Mononuclear cell (primary cell): Measurements from ENCODE around the gene CHCHD5. TPM values are rescaled to one million over a fixed set of nuclear protein-coding genes. Genes with fewer than 3 reads are reported as not detected.
"Not testable (repeated sequence)": the region's sequence is repeated elsewhere in the genome, so short reads cannot be mapped to it uniquely, and the experiment has no call there.

ENCODE experiments used
- H3K27me3 ChIP-seq: 2 replicates; pipeline ENCODE4 v1.6.0; 2011; ENCODE audit warnings: low read length, control low read depth; ENCODE audit not compliant: insufficient read depth
- H3K4me1 ChIP-seq: 2 replicates; pipeline ENCODE4 v1.5.1; 2011; ENCODE audit warnings: mild to moderate bottlenecking, low read length, control low read depth; ENCODE audit not compliant: insufficient read depth
- H3K4me3 ChIP-seq: 2 replicates; pipeline ENCODE4 v1.5.1; 2011; ENCODE audit warnings: mild to moderate bottlenecking, low read length, moderate library complexity
- H3K9me3 ChIP-seq: 2 replicates; pipeline ENCODE4 v1.5.1; 2011; ENCODE audit warnings: low read depth, mild to moderate bottlenecking, control low read depth, low read length
- total RNA-seq: library from RNA; depleted of rRNA; stranded (reverse); fragments of >200 nt; gene quantifications from one replicate; pipeline ENCODE4 v1.2.3, GENCODE V29; 2012

The CHCHD5 gene
- total RNA-seq, 1 donor, result 4.6 TPM

DNA sequence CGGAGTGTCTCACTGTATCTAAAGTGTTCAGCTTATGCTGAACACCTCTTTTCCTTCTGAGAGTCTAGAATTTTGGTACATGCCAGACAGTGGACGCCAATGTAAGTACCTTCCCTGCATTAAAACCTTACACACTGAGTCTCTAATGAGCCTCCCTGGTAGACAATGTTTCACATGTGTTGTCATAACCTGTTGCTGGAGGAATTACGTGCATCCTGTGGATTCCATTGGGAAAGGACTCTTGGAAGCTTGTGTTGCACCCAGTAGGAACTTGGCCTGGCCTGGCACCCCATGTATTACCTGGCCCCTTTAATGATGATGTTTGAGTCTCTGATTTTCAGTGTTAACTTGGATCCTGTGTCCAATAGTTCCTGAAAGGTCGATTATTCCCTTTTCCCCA lies 20.5 kb downstream of the CHCHD5 start:
- Histone ChIP-seq H3K4me3 (no peak overlapping the region), H3K9me3 (no peaks in the 10 kb centered on the region), H3K27me3 (no peaks in the 10 kb centered on the region)

DNA sequence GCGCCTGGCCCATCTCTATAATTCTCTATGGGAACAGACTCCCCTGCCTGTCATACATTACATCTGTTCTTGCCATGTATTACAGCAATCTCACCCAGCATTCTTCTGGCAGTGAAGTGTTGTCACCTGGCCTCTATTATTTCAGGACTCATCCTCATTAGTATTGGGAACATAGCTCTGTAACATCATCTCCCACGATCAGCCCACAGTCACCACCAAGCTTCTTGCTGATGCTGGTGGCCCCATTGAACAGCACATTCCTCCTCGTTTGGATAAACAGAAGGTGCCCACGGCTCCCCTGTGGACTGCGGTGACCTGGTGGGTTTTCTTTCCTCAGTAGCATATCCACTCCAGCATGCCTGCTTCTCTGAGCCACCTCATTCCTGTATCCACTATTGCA lies 21.5 kb downstream of the CHCHD5 start:
- Histone ChIP-seq H3K4me1 (no peaks in the 10 kb centered on the region), H3K4me3 (no peak overlapping the region), H3K27me3 (no peaks in the 10 kb centered on the region), H3K9me3 (no peaks in the 10 kb centered on the region)

More for the DNA sequence above, 20.5 kb downstream of the CHCHD5 start:
- H3K4me1 ChIP-seq, result peaks cover 2% of the 10 kb centered on the region

DNA sequence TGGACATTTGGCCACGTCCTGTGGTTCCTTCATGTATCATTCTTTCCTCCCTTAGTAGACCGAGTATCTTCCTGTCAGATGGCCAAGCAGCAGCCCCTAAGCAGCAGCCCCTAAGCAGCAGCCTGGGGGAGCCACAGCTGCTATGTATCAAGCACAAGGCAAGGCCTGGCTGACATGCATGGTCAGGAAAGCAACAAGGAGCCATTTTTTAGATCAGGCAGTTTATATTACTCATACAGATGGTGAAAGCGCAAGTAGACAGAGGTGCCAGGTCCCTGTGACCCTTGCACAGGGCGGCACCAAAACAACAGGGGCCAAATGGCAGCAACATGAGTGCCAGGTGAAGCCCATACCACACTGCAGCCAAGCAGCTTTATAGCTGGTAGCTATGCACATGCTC lies 22.1 kb downstream of the CHCHD5 start:
- Histone ChIP-seq H3K9me3 (no peaks in the 10 kb centered on the region), H3K4me3 (no peak overlapping the region), H3K27me3 (no peaks in the 10 kb centered on the region), H3K4me1 (no peaks in the 10 kb centered on the region)

DNA sequence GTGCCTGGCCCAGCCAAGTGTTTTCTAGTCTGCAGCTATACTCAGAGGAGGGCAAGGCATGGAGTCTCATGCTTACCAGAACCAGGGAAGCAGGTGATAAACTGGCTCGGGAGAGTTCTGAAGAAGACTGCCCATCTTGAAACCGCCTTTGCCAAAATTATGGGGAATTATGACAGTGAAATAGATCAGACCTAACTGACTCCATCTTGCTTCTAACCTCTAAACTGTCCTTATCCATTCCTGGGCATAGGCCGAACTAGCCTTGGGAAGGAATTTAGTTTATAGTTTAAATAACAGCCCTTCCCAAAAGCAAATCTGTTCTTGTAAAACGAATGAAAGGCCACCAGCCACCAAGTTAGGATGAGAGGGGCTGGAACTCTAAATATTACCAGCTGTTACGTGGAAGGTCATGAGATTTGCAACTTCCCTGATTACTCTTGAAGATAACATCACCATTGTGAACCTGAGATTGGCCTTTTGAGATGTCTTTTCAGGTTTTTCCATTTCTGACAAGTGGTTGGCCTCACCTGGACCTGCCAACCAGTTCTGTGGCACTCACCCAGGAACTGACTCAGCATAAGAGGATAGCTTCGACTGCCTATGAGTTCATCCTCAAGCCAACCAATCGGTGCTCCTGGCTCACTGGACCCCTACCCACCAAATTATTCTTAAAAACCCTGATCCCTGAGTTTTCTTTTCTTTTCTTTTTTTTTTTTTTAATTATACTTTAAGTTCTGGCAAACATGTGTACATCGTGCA lies 23.4 kb downstream of the CHCHD5 start:
- Histone ChIP-seq H3K4me3 (no peak overlapping the region), H3K4me1 (no peaks in the 10 kb centered on the region), H3K27me3 (no peaks in the 10 kb centered on the region), H3K9me3 (no peaks in the 10 kb centered on the region)

DNA sequence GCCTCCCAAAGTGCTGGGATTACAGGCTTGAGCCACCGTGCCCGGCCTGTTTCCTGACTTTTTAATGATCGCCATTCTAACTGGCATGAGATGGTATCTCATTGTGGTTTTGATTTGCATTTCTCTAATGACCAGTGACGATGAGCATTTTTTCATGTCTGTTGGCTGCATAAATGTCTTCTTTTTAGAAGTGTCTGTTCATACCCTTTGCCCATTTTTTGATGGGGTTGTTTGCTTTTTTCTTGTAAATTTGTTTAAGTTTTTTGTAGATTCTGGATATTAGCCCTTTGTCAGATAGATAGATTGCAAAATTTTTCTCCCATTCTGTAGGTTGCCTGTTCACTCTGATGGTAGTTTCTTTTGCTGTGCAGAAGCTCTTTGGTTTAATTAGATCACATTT lies 24.9 kb downstream of the CHCHD5 start:
- H3K9me3 ChIP-seq, H3K4me1 ChIP-seq, H3K27me3 ChIP-seq, H3K4me3 ChIP-seq: not testable (repeated sequence)

DNA sequence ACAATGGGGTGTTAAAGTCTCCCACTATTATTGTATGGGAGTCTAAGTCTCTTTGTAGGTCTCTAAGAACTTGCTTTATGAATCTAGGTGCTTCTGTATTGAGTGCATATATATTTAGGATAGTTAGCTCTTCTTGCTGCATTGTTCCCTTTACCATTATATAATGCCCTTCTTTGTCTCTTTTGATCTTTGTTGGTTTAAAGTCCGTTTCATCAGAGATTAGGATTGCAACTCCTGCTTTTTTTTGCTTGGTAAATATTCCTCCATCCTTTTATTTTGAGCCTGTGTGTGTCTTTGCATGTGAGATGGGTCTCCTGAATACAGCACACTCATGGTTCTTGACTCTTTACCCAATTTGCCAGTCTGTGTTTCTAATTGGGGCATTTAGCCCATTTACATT lies 27.9 kb downstream of the CHCHD5 start:
- peaks cover 11% of the 10 kb centered on the region for H3K4me1 ChIP-seq
- not testable (repeated sequence) for H3K4me3 ChIP-seq, H3K9me3 ChIP-seq, H3K27me3 ChIP-seq

DNA sequence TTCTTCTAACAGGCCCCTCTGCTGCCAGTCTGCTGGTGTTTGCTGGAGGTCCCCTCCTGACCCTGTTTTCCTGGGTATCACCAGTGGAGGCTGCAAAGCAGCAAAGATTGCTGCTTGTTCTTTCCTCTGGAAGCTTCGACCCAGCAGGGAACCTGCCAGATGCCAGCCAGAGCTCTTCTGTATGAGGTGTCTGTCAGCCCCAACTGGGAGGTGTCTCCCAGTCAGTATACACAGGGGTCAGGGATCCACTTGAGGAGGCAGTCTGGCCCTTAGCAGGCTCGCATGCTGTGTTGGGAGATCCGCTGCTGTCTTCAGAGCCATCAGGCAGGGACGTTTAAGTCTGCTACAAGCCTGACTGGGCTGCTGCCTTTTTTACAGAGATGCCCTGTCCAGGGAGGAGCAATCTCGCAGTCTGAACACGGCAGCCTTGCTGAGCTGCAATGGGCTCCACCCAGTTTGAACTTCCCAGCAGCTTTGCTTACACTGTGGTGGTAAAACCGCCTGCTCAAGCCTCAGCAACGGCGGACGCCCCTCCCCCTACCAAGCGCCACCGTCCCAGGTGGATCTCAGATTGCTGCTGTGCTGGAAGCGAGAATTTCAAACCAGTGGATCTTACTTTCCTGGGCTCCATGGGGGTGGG lies 29.9 kb downstream of the CHCHD5 start:
- Histone ChIP-seq H3K9me3 (no peaks in the 10 kb centered on the region), H3K4me3 (no peak overlapping the region), H3K4me1 (peaks cover 19% of the 10 kb centered on the region), H3K27me3 (no peaks in the 10 kb centered on the region)

DNA sequence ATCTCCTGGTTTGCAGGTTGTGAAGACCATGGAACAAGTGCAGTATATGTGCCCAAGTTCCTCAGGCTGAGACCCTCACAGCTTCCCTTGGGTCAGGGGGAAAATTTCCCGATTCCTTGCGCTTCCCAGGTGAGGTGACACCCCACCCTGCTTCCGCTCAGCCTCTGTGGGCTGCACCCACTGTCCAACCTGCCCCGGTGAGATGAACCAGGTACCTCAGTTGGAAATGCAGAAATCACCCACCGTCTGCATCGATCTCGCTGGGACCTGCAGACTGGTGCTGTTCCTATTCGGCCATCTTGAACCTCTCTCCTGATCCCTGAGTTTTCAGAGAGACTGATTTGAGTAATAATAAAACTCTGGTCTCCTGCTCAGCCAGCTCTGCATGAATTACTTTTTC lies 30.6 kb downstream of the CHCHD5 start:
- no peaks in the 10 kb centered on the region for H3K9me3 ChIP-seq
- H3K27me3 ChIP-seq, result no peaks in the 10 kb centered on the region
- H3K4me3 ChIP-seq, result no peak overlapping the region
- peaks cover 19% of the 10 kb centered on the region for H3K4me1 ChIP-seq

DNA sequence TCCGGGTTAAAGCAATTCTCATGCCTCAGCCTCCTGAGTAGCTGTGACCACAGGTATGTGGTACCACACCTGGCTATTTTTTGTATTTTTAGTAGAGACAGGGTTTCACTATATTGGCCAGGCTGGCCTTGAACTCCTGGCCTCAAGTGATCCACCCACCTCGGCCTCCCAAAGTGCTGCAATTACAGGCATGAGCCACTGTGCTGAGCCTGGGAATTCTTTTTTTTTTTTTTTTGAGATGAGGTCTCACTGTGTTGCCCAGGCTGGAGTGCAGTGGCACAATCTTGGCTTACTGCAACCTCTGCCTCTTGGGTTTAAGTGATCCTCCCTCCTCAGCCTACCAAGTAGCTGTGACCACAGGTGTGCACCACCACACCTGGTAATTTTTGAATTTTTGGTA lies 31.4 kb downstream of the CHCHD5 start:
- not testable (repeated sequence) for H3K27me3 ChIP-seq, H3K9me3 ChIP-seq

DNA sequence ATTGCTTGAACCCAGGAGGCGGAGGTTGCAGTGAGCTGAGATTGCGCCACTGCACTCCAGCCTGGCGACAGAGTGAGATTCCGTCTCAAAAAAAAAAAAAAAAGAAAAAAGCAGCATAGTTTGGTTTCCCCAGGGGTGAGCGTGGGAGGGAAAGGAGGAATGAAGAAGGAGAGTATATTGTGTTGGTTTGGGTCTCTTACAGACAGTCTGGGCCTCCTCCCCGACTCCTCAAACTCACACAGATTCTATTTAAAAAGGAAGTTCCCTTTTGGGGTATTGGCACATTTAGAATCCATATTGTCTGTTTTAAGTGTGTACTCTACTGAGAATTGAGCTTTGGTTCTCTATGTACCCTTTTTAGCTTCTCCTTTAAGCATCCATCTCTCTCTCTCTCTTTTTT lies 34.0 kb downstream of the CHCHD5 start:
- no peaks in the 10 kb centered on the region for H3K27me3 ChIP-seq
- H3K9me3 ChIP-seq, result no peaks in the 10 kb centered on the region
- H3K4me3 ChIP-seq, result no peak overlapping the region
- H3K4me1 ChIP-seq, result peaks cover 31% of the 10 kb centered on the region

More for the DNA sequence above, 31.4 kb downstream of the CHCHD5 start:
- H3K4me3 ChIP-seq, result not testable (repeated sequence)
- H3K4me1 ChIP-seq, result peaks cover 19% of the 10 kb centered on the region

DNA sequence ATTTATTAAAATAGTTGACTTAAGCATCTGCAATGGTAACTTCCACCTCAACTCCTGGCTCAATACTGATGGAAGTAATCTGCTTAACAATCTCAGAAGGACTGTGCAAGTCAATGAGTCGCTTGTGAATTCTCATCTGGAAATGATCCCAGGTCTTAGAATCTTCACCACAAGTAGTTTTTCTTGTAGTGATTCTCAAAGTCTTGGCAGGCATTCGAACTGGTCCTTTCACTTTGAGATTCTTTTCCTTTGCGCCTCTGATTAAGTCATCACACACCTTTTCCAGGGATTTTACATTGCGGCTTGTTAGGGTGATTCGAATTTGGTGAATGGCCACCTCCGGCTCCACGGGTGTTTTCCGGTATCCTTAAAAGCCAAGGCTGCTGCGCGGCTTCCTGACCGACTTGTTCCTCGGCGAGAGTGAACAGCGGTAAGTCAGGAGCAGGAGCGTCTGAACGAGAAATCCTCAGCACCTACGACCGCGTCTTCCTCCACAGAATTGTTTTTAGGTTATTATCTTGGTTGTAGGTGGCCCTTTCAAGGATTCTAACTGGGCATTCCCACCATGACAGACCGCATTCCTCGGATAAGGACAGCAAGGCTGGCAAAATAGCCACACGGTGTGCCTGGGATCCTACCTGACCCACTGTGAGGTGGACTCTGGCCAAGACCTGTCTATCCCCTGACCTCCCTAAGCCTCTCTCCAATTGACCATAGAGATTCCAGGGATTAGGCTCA lies 37.5 kb downstream of the CHCHD5 start:
- no peak overlapping the region for H3K4me3 ChIP-seq

DNA sequence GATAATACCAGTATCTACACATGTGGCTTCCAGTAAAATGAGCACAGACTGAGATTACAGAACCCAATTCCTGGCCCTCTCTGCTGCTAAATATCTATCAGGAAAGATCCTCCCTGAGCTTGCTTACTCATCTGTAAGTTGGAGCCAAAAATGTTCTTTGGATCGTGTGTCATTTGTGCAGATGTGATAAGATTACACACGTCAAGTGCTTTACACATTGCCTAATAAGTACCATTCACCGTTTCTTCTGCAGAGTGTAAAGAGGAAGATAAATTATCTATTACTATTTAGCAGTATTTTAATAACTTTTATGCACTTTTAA lies 38.1 kb downstream of the CHCHD5 start:
- H3K9me3 ChIP-seq, result no peaks in the 10 kb centered on the region
- no peak overlapping the region for H3K4me3 ChIP-seq
- peaks cover 59% of the 10 kb centered on the region for H3K4me1 ChIP-seq
- no peaks in the 10 kb centered on the region for H3K27me3 ChIP-seq

More for the DNA sequence above, 37.5 kb downstream of the CHCHD5 start:
- Histone ChIP-seq H3K27me3 (no peaks in the 10 kb centered on the region), H3K4me1 (peaks cover 59% of the 10 kb centered on the region), H3K9me3 (no peaks in the 10 kb centered on the region)

DNA sequence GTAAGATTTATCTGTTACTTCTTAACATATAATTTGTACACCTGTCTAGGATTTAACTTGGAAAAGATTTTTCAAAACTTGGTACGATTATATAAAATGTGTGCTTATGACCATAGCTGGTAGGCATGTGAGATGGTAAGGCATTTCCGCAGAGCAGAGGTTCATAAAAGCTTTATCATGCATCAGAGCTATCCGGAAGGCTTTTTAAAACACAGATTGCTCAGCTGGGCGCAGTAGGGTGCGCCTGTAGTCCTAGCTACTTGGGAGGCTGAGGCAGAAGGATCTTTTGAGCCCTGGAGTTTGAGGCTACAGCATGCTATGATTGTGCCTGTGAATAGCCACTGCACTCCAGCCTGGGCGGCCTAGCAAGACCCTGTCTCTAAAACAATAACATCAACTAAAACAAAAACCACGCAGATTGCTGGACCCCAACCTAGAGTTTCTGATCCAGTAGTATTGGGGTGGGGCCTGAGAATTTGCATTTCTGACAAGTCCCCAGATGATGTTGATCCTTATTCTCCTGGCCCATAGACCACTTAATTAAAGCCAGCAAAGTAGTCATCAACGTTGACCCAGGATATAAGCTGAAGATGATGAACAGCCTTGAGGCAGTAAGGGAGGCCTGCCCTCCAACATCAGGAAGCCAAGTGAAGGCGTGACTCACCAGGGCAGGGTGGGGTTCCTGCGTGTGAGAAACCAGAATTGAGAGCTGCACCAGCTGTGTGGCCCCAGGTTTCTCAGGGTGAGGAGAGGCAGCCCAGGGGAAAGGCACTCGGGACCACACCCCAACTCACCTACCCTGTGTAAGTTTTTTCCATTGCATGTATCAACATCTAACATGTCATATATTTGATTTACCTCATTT lies 39.7 kb downstream of the CHCHD5 start:
- Histone ChIP-seq H3K4me3 (no peak overlapping the region), H3K4me1 (peaks cover 70% of the 10 kb centered on the region), H3K9me3 (no peaks in the 10 kb centered on the region), H3K27me3 (no peaks in the 10 kb centered on the region)

DNA sequence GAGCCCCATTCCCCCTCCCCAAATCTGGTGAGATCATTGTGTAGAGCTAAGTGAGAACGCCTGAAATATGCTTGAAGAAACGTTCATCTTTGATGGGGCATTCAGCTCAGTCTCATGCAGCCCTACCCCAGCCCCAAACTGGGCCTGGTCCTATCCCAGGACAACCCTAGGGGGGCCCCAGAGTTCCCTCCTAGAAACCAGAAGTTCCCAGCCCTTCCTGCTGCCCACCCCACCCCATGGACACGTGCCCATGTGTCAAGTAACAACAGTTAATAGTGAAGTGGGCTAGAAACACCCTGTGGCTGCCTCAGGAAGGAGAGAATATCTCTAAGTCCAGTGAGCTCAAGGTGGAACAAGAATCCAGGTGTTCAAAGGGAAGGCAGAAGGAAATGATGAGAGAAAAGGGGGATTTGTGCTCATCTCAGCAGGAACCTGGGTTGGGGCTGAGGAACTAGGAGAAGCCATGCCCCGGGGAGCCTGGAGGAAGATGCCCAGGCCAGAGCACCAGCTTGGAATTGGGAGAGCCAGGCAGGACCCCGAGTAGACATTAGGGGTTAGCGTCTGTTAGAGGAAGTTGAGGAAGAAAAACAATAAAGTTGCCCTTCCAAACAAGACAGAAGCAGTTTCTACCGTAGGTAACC lies 41.2 kb downstream of the CHCHD5 start:
- H3K9me3 ChIP-seq, result no peaks in the 10 kb centered on the region
- H3K4me1 ChIP-seq, result peaks cover 85% of the 10 kb centered on the region
- H3K4me3 ChIP-seq, result no peak overlapping the region
- no peaks in the 10 kb centered on the region for H3K27me3 ChIP-seq
